HEK293 (cell line): Measurements from ENCODE around the gene MLLT10.

ENCODE experiments used
- BCL11A ChIP-seq: fragments of 450-650 bp; formaldehyde crosslinking; IDR thresholded peaks from 2 replicates; pipeline ENCODE4 v1.5.1; 2016; ENCODE audit warnings: low read depth, missing biosample characterization, missing genetic modification characterization
- CTCF ChIP-seq: fragments of 450-650 bp; formaldehyde crosslinking; IDR thresholded peaks from 2 replicates; pipeline ENCODE4 v1.5.1; 2016; ENCODE audit warnings: missing biosample characterization, missing genetic modification characterization
- GFI1B ChIP-seq: fragments of 450-650 bp; formaldehyde crosslinking; IDR thresholded peaks from 2 replicates; pipeline ENCODE4 v1.5.1; 2016; ENCODE audit warnings: missing biosample characterization, missing genetic modification characterization
- PBX3 ChIP-seq: sonication (generic); formaldehyde crosslinking; IDR thresholded peaks from 2 replicates; pipeline ENCODE4 v1.8.1; 2022; ENCODE audit warnings: mild to moderate bottlenecking, moderate library complexity, missing genetic modification reagents
- ZNF394 ChIP-seq: fragments of 450-650 bp; formaldehyde crosslinking; IDR thresholded peaks from 2 replicates; pipeline ENCODE4 v1.5.1; 2016; ENCODE audit warnings: missing biosample characterization, missing genetic modification characterization, mild to moderate bottlenecking, moderate library complexity, borderline replicate concordance
- ZNF654 ChIP-seq: fragments of 450-650 bp; formaldehyde crosslinking; IDR thresholded peaks from 2 replicates; pipeline ENCODE4 v1.5.1; 2016; ENCODE audit warnings: low read depth, missing biosample characterization, missing genetic modification characterization
- ZSCAN16 ChIP-seq: fragments of 450-650 bp; formaldehyde crosslinking; IDR thresholded peaks from 2 replicates; pipeline ENCODE4 v1.5.1; 2016; ENCODE audit warnings: missing biosample characterization, missing genetic modification characterization

DNA sequence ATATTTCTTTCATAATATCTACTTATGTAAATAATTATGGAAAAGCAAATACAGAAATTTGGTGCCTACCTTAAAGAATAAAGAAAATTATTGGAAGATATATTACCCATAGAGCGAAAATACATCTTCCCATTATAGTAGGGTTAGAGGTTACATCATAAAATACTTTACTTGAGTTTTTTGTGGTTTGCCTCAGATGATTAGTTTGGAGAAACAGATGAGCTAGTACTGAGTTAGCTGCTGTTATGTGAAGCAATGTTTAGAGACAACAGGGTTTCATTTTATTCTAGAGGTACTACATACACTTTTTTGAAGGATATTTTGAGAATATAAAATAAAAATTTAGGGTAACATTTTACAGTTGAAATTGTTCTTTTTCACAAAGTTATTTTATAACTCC lies 2.9 kb upstream of the MLLT10 start:
- TF ChIP-seq BCL11A (tag by site-specific recombination) (no peak), GFI1B (tag by site-specific recombination) (no peak), CTCF (no peak), ZSCAN16 (tag by site-specific recombination) (no peak), PBX3 (CRISPR knock-in tag) (no peak), ZNF654 (no peak), ZNF394 (tag by site-specific recombination) (no peak)
